Measurements from ENCODE around the gene CDH2. TPM values are rescaled to one million over a fixed set of nuclear protein-coding genes. Genes with fewer than 3 reads are reported as not detected.

The CDH2 gene
- total RNA-seq, 1 experiment from 2014 or later, result 6.4 TPM

DNA sequence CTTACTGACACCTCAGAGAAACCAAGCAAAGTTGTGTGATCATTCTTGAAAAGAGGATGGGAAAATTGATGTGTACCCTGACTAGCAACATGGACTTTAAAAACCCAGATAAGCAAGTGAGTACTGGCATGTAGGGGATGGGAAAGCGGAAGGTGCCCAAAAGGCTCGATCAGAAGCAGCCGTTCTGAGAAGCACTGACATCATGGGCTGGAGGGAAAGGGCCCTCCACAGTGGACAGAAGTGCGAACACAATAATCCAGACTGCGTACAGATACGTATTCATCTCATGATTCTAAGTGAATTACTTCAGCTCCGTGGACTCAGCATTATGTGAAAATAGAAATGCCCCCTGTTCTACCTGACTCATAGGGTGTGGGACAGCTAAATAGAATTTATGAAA, 42.2 kb downstream of the CDH2 start:
- Histone ChIP-seq H3K4me2 (no peak overlapping the region), H3F3A (ENCODE audit: insufficient read depth, low read depth) (no peaks in the 10 kb centered on the region), H3K9me3 (ENCODE audit: insufficient read depth, low read depth) (no peaks in the 10 kb centered on the region; the same call in 1 of the 2 replicates), H3K27me3 (ENCODE audit: insufficient read depth, low read depth) (no peaks in the 10 kb centered on the region), H4K20me1 (ENCODE audit: insufficient read depth) (no peaks in the 10 kb centered on the region), H3K9me2 (ENCODE audit: insufficient read depth) (no peaks in the 10 kb centered on the region), H3K27ac (no peak overlapping the region), H3K79me2 (ENCODE audit: low read depth) (no peaks in the 10 kb centered on the region), H3K4me1 (replicated peaks; ENCODE audit: insufficient read depth) (no peaks in the 10 kb centered on the region), H2AFZ (no peak overlapping the region), H3K36me3 (ENCODE audit: low read depth) (no peaks in the 10 kb centered on the region), H3K4me3 (no peak overlapping the region)
- TF ChIP-seq EZH2 (IDR thresholded peaks at IDR 0.05; ENCODE audit: low read depth), result no peak
- TF ChIP-seq, protein P1, sequence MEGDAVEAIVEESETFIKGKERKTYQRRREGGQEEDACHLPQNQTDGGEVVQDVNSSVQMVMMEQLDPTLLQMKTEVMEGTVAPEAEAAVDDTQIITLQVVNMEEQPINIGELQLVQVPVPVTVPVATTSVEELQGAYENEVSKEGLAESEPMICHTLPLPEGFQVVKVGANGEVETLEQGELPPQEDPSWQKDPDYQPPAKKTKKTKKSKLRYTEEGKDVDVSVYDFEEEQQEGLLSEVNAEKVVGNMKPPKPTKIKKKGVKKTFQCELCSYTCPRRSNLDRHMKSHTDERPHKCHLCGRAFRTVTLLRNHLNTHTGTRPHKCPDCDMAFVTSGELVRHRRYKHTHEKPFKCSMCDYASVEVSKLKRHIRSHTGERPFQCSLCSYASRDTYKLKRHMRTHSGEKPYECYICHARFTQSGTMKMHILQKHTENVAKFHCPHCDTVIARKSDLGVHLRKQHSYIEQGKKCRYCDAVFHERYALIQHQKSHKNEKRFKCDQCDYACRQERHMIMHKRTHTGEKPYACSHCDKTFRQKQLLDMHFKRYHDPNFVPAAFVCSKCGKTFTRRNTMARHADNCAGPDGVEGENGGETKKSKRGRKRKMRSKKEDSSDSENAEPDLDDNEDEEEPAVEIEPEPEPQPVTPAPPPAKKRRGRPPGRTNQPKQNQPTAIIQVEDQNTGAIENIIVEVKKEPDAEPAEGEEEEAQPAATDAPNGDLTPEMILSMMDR (conservative IDR thresholded peaks at IDR 0.05), result no peak
- POLR2A ChIA-PET (ENCODE audit: unreplicated experiment), result no interaction called here
- no TSS peak for BruUV-seq (replicated peaks)
- CTCF ChIA-PET, result no interaction called here
- no peak for DNase-seq
- intact Hi-C loops (cut with micrococcal nuclease; ENCODE audit: unreplicated experiment), result no loop called here

DNA sequence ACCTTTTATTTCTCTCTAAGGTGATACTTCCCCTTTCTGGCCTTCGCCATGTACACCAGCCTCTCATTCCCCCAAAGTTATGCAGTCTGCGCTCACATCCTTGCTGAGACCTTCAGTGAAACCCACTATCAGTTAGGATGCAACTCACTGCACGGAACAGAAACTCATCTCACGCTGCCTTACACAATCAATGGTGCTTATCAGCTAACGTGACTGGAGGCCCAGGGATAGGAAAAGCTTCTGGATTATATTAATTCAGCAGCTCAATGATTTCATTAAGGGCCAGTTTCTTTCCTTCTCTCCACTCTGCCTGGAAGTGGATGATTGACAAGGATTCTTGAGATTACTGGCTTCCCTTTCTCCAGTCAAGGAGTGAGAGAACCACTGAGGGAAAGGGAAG, 44.8 kb downstream of the CDH2 start:
- BruUV-seq (replicated peaks), result no TSS peak
- intact Hi-C loops (cut with micrococcal nuclease; ENCODE audit: unreplicated experiment), result no loop called here
- no peak overlapping the region for H3K27ac ChIP-seq
- no peaks in the 10 kb centered on the region for H4K20me1 ChIP-seq (ENCODE audit: insufficient read depth)
- no peak for TF ChIP-seq EZH2 (IDR thresholded peaks at IDR 0.05; ENCODE audit: low read depth)
- TF ChIP-seq, protein P1 (conservative IDR thresholded peaks at IDR 0.05), result no peak
- H3K36me3 ChIP-seq (ENCODE audit: low read depth), result no peaks in the 10 kb centered on the region
- no peaks in the 10 kb centered on the region for H3K27me3 ChIP-seq (ENCODE audit: insufficient read depth, low read depth)
- no peak for DNase-seq
- H3F3A ChIP-seq (ENCODE audit: insufficient read depth, low read depth), result no peaks in the 10 kb centered on the region
- H2AFZ ChIP-seq, result no peak overlapping the region
- no peaks in the 10 kb centered on the region for H3K4me1 ChIP-seq (replicated peaks; ENCODE audit: insufficient read depth)
- H3K9me3 ChIP-seq (ENCODE audit: insufficient read depth, low read depth), result no peaks in the 10 kb centered on the region; the same call in 1 of the 2 replicates
- POLR2A ChIA-PET (ENCODE audit: unreplicated experiment), result no interaction called here
- CTCF ChIA-PET, result no interaction called here
- H3K4me3 ChIP-seq, result no peak overlapping the region
- no peaks in the 10 kb centered on the region for H3K79me2 ChIP-seq (ENCODE audit: low read depth)
- H3K4me2 ChIP-seq, result no peak overlapping the region
- no peaks in the 10 kb centered on the region for H3K9me2 ChIP-seq (ENCODE audit: insufficient read depth)

DNA sequence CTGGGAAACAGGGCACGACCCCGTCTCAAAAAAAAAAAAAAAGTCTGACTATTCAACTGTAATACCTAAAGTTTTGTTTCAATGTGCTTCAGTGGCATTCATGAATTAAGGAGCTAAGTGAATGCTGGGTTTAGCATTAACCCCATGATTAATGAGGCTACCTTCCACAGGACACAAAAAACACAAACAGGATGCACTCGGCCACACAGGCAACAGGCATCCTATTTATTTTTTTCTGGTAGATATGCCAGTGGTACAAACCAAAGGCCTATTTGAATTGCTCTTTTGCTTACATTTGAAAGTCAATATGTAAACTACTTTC, 48.3 kb downstream of the CDH2 start:
- no peaks in the 10 kb centered on the region for H3K9me3 ChIP-seq (ENCODE audit: insufficient read depth, low read depth)
- H3K4me3 ChIP-seq, result no peak overlapping the region
- POLR2A ChIA-PET (ENCODE audit: unreplicated experiment), result no interaction called here
- intact Hi-C loops (cut with micrococcal nuclease; ENCODE audit: unreplicated experiment), result no loop called here
- H3K4me2 ChIP-seq, result no peak overlapping the region
- no TSS peak for BruUV-seq (replicated peaks)
- TF ChIP-seq, protein P1 (conservative IDR thresholded peaks at IDR 0.05), result no peak
- no peak for TF ChIP-seq EZH2 (IDR thresholded peaks at IDR 0.05; ENCODE audit: low read depth)
- H3K27ac ChIP-seq, result no peak overlapping the region
- no peaks in the 10 kb centered on the region for H3K9me2 ChIP-seq (ENCODE audit: insufficient read depth)
- no peaks in the 10 kb centered on the region for H3K36me3 ChIP-seq (ENCODE audit: low read depth)
- no peak overlapping the region for H2AFZ ChIP-seq
- H3K4me1 ChIP-seq (replicated peaks; ENCODE audit: insufficient read depth), result no peaks in the 10 kb centered on the region
- H3K79me2 ChIP-seq (ENCODE audit: low read depth), result no peaks in the 10 kb centered on the region
- no peaks in the 10 kb centered on the region for H3F3A ChIP-seq (ENCODE audit: insufficient read depth, low read depth)
- H4K20me1 ChIP-seq (ENCODE audit: insufficient read depth), result no peaks in the 10 kb centered on the region
- no peak for DNase-seq
- CTCF ChIA-PET, result no interaction called here
- H3K27me3 ChIP-seq (ENCODE audit: insufficient read depth, low read depth), result no peaks in the 10 kb centered on the region
